GM21528 (cell line): ENCODE data around the gene PTS.
"Not testable (repeated sequence)": the region's sequence is repeated elsewhere in the genome, so short reads cannot be mapped to it uniquely, and the experiment has no call there.

ENCODE experiments used
- ATAC-seq: cut with Tn5 transposase; IDR thresholded peaks from one replicate; pipeline ENCODE4 v1.9.1; 2021; ENCODE audit warnings: mild to moderate bottlenecking, moderate library complexity; ENCODE audit not compliant: unreplicated experiment, low FRiP score

Gene PTS

DNA sequence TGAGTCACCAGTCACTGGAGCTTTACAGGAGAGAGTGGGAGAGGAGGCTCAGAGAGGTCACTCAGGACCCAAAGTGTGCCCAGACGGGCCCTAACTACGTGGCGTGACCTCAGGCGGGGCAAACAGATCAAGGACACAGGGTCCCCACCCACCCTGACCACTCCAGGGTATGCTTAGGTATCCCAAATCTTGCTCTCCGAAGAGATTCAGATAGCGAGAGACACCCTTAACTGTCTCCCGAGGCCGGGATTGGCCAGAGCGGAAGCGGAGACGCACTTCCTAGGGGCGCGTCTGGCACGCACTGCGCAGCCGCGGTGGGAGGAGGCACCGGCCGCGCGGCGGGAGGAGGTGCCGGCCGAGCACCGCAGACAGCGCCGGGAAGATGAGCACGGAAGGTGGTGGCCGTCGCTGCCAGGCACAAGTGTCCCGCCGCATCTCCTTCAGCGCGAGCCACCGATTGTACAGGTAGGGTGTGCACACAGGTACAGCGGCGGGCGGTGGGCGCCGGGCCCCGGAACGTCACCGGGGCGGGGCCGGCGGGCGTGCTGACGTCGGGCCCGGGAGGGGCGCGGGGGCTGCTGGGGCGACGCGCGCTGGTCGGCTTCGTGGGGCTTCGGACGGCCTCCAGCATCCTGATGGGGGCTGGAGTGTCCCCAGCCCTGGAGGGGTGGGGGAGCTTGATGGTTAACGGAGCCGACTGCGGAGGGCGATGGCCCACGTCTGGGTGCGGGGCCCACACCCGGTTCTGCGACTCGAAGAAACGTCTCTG is at the start of gene PTS:
Gene PTS (plus strand): TSS at position 367 of the 769 bp plus-strand sequence. CDS start 16 bp downstream, at position 383.
- ATAC-seq = peak; percentile 99

DNA sequence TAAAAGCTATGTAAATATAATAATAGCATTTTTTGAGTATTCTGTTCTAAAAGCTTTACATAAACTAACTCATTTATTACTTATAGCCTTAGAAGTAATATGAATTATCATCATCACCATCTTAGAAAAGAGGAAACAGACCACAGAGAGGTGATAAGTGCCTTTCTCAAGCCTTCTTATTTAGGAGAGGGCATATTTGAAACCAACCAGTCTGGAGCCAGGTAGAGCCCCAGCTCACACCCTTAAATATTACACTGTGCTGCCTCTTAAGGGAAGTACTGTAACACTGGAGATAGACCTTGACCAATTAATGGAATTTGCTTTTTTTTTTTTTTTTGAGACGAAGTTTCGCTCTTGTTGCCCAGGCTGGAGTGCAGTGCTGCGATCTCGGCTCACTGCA is 48.6 kb upstream of the PTS start:
- ATAC-seq = no peak

DNA sequence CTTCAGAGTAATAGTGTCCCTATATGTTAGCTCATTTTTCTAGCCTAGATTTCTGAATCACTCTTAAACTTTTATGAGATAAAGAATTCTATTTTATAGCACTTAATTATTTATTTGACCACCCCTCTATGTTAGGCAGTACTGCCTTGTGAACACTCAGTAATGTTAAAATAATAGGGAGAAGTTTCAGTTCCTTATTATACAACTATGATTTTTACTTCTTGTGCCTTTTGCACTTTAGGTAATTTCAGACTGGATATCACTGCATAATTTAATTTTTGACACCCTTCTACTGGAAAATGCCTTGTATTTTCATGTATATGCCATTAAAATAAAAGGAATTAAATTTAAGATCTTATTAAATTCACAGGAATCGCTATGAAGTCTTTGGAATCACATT is 47.8 kb upstream of the PTS start:
- no peak for ATAC-seq

DNA sequence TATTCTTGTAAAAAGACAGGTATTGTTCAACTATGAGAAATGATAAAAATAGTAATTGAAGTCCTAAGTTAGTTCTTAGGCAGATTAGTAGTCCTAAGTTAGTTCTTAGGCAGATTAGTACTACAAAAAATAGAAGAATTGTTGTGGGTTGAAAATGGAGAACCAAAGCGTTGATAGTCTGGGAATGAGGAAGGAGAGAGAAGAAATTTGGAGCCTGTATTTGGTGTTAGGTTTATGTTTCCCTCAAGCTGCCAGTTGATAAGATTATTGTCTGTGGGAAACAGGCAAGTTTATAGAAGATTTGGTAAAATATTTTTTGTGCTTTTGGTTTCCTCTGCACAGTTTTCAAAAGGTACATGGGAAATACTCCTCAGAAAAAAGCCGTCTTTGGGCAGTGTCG is 47.3 kb upstream of the PTS start:
- ATAC-seq = no peak

DNA sequence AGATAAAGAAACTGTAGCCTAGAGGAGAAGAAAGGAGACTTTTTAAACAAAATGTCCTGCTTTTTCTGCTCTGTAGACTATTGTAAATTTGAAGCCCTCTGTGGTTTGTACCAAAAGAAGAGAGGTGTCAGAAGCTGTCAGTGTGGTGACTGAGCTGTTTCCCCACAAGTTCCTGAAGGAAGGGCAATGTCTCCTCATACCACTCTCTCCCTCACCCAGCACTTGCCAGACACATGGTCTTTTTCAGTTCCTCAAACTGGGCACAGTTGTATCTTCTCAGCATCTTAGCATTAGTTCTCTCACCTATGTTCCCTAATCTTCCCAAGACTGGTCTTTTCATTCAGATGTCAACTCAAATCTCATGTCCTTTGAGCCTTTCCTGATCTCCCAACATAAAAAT is 46.6 kb upstream of the PTS start:
- peak; percentile 60 for ATAC-seq

DNA sequence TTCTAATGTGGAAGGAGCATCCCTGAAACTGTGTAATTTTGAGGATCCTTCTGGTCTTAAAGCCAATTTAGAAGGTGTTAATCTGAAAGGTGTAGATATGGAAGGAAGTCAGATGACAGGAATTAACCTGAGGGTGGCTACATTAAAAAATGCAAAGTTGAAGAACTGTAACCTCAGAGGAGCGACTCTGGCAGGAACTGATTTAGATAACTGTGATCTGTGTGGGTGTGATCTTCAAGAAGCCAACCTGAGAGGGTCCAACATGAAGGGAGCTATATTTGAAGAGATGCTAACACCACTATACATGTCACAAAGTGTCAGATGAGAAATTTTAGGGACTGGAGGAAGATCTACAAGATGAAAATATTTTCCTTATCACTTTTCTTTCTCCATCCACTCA is 43.4 kb upstream of the PTS start:
- no peak for ATAC-seq

DNA sequence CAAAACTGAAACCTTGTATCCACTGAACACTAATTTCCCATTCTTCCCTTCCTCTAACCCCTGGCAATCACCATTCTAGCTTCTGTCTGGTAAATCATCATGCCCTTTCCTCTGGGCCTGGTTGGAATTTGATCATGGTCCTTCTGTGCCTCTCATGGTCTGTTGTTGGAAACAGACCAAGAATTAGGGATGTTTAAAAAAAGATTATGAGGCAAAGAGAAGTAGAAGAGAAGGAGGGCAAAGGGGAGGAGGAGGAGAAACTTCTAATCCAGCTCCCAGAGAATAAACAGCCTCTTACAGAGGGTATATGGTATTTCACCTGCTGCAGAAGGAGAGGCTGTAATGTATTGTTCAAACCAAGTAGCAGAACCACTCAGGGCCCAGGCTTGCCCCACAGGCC is 40.3 kb upstream of the PTS start:
- ATAC-seq = no peak

DNA sequence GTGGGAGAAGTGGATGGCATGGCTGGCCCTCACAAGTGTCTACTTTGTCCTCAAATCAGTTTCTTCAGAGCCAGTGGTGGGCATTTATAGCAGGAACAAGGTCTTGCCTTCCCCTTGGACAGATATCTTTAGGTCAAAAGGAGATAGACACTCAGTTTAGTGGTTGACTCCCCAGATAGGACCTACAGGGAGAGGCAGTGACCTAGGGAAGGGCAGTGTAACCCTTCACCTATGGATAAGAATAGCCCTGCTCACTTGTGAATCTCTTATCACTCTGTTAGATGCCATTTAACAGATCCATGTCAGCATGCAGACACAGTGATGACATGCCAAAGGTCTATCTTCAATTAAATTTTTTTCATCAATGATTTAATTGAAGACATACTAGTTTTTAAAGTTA is 39.9 kb upstream of the PTS start:
- no peak for ATAC-seq

DNA sequence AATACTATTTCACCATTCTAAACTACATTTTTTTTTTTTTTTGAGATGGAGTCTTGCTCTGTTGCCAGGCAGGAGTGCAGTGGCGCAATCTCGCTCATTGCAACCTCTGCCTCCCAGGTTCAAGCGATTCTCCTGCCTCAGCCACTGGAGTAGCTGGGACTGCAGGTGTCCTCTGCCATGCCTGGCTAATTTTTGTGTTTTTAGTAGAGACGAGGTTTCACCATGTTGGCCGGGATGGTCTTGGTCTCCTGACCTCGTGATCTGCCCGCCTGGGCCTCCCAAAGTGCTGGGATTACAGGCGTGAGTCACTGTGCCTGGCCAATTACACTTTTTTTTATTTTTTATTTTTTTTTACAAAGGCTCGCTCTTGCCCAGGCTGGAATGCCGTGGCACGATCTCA is 31.1 kb upstream of the PTS start:
- ATAC-seq = not testable (repeated sequence)

DNA sequence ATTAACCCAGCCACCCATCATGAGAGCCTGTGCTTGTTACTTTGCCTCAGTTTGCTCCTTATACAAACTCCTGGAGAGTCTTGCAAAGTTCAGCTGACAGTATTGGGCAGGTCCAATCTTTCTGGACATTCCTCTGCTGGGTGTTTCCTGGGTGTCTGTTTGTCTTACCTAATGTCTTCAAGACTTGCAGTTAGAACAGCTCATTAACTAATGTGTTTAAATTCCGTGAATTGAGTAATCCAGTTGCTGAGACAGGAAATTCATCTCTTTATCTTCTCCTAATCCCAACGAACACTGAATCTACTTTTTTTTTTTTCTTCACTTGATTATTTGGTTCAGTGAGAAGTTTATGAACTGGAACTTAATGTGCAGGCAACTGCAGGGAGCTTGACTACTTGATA is 30.3 kb upstream of the PTS start:
- ATAC-seq = no peak

DNA sequence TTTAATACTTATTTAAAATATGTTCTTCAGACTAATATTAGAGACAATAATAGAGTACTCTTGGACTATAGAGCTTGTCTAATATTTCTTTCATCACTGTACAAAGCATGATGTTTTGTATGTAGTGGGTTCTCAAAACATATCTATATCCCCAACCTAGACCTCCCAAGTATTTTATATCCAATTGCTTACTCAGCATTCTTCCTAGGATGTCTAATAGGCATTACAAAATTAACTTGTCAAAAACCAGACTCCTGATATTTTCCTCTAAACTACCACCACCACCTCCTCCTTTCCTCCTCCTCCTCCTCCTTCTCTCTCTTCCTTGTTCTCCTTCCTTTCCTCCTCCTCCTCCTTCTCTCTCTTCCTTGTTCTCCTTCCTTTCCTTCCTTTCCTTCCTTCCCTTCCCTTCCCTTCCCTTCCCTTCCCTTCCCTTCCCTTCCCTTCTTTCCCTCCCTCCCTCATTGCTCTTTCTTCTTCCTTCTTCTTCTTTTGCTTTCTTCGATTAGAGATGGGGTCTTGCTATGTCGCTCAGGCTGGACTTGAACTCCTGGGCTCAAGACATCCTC is 29.6 kb upstream of the PTS start:
- no peak for ATAC-seq

DNA sequence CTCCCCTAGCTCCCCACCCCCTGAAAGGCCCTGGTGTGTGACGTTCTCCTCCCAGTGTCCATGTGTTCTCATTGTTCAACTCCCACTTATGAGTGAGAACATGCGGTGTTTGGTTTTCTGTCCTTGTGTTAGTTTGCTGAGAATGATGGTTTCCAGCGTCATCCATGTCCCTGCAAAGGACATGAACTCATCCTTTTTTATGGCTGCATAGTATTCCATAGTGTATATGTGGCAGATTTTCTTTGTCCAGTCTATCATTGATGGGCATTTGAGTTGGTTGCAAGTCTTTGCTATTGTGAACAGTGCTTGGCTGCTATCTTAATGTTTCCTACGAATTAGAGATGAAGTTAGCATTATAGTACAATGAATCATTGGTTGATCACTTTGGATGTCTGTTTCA is 27.1 kb upstream of the PTS start:
- not testable (repeated sequence) for ATAC-seq

DNA sequence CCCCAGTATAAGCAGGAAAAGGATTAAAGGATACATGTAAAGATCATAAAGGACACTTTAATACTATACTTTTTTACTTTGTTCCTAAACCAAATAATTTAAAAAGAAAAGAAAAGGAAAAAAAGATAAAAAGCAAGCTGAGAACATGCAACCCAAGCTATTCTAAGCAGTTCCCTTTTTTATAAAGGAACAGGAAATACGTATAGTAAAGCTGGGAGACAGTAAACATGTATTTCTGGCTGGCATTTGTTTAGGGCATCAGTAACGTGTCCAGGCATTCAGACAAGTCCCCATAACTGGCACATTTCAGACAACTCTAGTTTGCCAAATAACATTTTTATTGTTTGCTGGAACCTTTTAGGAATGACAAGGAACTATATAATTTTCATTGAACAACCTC is 26.0 kb upstream of the PTS start:
- ATAC-seq = no peak

DNA sequence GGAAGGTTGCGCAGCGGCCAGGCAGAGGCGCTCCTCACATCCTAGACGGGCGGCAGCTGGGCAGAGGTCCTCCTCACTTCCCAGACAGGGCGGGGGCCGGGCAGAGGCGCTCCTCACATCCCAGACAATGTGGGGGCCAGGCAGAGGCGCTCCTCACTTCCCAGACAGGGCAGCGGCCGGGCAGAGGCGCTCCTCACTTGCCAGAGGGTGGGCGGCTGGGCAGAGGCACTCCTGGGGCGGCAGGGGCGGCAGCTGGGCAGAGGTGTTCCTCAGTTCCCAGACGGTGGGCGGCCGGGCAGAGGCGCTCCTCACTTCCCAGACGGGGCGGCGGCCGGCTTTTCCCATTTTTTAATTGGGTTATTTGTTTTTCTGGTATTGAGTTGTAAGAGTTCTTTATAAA is 20.2 kb upstream of the PTS start:
- ATAC-seq = no peak

DNA sequence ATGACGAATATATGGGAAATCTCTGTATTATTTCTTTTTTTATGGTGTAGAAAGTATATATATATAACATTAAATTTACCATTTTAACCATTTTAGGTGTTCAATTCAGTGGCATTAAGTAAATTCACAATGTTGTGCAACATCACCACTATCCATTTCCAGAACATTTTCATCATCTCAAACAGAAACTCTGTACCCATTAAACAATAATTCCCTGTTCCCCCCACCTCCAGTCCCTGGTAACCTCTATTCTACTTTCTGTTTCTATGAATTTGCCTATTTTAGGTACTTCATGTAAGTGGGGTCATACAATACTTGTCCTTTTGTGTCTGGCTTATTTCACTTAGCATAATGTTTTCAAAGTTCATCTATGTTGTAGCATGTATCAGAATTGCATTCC is 15.3 kb upstream of the PTS start:
- ATAC-seq = no peak

DNA sequence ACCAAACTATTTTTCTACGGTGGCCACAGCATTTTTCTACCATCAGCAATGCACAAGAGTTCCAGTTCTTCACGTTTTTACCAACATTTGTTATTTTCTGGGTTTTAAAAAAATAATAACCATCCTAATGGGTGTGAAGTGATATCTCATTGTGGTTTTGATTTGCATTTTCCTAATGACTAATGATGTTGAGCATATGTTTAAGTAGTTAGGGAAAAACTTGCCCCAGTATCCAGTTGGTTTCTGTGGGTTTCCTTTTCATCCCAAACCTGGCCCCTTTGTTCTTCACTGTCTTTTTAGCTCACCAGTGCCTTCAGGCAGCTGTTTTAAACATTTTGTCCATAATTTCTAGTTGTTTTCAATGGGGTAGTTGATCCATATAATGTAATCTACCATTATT is 14.7 kb upstream of the PTS start:
- ATAC-seq = no peak

DNA sequence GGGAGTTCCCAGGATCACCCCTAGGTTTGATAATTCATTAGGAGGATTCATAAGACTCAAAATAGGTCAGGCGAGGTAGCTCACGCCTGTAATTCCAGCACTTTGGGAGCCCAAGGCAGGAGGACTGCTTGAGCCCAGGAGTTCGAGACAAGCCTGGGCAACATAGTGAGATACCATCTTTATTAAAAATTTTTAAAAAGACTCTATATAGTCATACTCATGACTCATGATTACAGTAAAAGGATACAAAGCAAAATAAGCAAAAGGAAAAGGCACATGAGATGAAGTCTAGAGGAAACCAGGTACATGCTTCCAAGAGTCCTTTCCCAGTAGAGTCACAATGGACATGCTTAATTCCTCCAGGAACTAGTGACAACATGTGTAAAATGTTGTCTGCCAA is 13.9 kb upstream of the PTS start:
- no peak for ATAC-seq

DNA sequence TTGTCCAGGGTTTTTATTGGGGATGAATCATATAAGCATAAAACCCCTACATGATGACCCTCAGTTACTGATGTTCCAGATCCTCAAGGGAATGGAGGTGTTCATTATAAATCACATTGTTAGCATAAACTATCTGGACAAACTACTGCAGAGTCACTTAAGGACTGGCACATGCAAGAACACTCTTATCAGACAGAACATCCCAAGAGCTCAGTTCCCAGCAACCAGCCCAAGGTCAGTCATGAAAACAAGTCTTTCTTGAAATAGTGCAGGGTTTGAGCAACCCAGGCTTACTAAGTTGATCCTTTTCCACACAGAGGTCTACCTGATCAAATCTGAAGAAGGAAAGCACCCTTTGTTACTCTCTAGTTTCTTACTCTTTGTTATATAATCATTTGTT is 13.5 kb upstream of the PTS start:
- ATAC-seq = no peak

DNA sequence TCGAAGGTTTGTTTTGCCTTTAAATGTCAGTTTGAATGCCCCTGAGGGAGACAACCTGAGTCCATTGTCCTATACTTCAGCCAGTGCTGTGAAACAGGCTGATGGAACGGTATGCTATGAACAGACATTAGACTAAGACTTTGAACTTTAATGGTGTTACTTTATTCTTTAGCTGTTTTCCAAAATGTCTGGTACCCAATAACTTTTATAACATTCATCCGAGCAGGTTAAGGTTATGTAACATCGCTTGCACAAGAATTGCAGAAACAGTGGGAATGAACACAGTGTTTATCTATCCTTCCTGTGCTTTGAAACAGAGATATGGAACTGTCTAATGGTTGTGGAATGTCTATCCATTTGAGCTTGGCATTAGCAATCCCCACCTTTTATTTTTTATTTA is 12.5 kb upstream of the PTS start:
- no peak for ATAC-seq

DNA sequence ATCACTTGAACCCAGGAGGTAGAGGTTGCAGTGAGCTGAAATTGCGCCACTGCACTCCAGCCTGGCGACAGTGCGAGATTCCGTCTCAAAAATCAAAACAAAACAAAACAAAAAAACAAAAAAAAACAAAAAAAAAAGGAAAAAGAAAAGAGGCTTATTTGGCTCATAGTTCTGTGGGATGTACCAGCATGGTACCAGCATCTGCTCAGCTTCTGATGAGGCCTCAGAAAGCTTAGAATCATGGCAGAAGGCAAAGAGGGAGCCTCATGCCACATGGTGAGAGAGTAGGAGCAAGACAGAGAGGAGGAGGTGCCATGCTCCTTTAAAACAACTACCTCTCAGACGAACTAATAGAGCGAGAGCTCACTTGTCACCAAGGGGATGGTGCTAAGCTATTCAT is 10.6 kb upstream of the PTS start:
- no peak for ATAC-seq

DNA sequence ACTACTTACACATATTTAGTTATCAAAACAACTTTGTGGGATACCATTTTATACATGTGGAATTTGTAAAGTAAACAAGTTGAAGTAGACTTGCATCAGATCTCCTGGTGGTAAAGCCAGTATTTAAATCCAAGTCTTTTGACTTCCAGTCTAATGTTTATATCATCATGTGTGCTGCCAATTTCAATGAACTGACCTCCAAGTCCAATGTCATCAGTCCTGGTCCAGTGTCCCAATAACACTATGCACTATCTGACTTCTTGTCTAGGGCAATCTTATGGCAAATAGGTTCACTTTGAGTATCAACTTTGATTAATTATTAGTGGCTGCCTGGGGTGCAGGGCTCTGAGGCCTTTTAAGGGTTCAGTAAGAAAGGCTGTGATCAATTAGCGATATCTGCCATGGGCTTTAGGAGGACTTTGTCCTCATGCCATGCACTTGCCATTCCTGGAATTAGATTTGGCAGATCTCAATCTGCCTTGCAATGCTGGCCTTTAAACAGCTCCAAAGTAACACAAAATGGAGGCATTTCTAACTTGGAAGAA is 9.6 kb upstream of the PTS start:
- ATAC-seq = no peak
